Subcutaneous adipose tissue (tissue), 4 donors: Measurements from ENCODE around the gene KCNT1. TPM values are rescaled to one million over a fixed set of nuclear protein-coding genes. Genes with fewer than 3 reads are reported as not detected.

Source experiments
- CTCF ChIP-seq: fragments of 450-650 bp; IDR thresholded peaks from one replicate; pipeline ENCODE4 v1.5.1; 2016; ENCODE audit warnings: low read depth, mild to moderate bottlenecking, control low read depth, antibody characterized with exemption, moderate library complexity
- total RNA-seq, 4 donors: library from RNA; depleted of rRNA; stranded (reverse); fragments of >200 nt; gene quantifications; one replicate each; pipeline ENCODE4 v1.1.0, GENCODE V29; 2016

The KCNT1 gene
- total RNA-seq, 4 donors from 2014 or later, result 0.33 to 0.51 TPM; not detected in 2

- TF ChIP-seq CTCF, result no peak
Measured at GRCh38 chr9:135783540-135784245, 81.7 kb downstream of the KCNT1 start.

- TF ChIP-seq CTCF, result no peak
Measured at GRCh38 chr9:135785013-135785575, 83.1 kb downstream of the KCNT1 start.

GRCh38 chr9:135786146-135786690 is 84.2 kb downstream of the KCNT1 start:
- no peak for TF ChIP-seq CTCF

GRCh38 chr9:135787317-135787716 is 85.3 kb downstream of the KCNT1 start:
- no peak for TF ChIP-seq CTCF

GRCh38 chr9:135787776-135788575 is 86.0 kb downstream of the KCNT1 start:
- TF ChIP-seq CTCF, result no peak

- no peak for TF ChIP-seq CTCF
Measured at GRCh38 chr9:135788576-135789300, 86.8 kb downstream of the KCNT1 start.
